NCI-H345 (cell line): ENCODE results near the gene CAMKK2.

Source experiments
- DNase-seq: peaks from one replicate; lab custom pipeline; 2025; lab: John Stamatoyannopoulos, UW

CAMKK2 gene

DNA sequence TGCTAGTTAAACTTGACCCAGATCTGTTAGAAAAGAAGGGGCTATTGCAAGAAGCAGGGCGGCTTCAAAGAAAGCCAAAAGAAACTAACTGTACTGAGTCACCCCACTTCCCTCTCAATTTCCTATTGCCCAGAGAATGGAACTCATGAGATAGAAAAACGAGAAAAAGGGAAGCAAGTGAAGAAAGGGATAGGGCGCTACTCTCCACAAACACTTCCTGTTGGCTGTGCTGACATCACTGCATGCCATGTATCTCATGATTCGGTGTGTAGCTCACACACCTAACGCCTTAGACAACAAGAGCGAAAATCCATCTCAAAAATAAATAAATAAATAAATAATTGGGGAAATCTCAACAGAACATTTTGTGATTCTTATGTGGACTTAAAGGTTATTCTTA lies 99.6 kb downstream of the CAMKK2 start:
- DNase-seq, result no peak

- no peak for DNase-seq
Measured at GRCh38 chr12:121191151-121191550, 105.4 kb downstream of the CAMKK2 start.

- no peak for DNase-seq
Measured at GRCh38 chr12:121190523-121191031, 105.9 kb downstream of the CAMKK2 start.

DNA sequence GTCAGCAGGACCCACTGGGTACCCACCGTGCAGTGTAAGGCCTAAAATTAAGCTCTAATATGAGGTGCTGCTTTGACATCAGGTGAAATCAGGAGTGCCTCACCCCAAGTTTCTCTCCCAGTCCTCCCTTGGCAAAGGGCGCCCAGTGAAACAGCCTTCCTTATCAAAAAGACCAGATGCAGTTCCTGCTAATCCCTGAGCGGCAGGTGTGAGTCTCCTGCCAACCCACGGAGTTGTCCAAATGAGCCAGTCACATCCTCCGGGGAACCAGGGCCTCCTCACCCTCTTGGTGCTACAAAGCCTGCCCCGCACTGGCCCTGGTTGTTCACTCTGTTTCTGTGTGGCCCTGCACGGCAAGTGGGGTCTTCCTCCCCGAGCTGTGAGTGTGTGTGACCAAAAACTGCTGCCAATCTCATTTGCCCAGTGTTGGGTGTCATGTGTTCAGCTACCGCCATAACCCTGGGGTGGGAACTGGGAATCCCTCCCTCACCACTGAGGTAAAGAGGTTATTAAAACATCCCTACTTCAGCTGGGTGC lies 106.8 kb downstream of the CAMKK2 start:
- no peak for DNase-seq

GRCh38 chr12:121189131-121189530 lies 107.4 kb downstream of the CAMKK2 start:
- DNase-seq, result no peak

GRCh38 chr12:121188227-121188626 lies 108.3 kb downstream of the CAMKK2 start:
- DNase-seq, result no peak
